ENCODE data around the gene MTFR2.

GRCh38 chr6:136181861-136182260 lies 68.2 kb downstream of the MTFR2 start:
- TF ChIP-seq CTCF (IDR thresholded peaks at IDR 0.05) (no peak), POLR2A (IDR thresholded peaks at IDR 0.05) (no peak)
